MCF 10A (cell line): Measurements from ENCODE around the gene CILP2. TPM values are rescaled to one million over a fixed set of nuclear protein-coding genes. Genes with fewer than 3 reads are reported as not detected.

Experiments
- BruUV-seq: library from RNA; stranded (reverse); fragments of 400-500 nt; replicated peaks from 2 replicates; lab custom pipeline; 2021; lab: Mats Ljungman, UMichigan
- CTCF ChIA-PET: fragments of 300-600 bp; sonication (Branson Sonifier 250); formaldehyde crosslinking; extraction: SDS; loops from one replicate; lab custom pipeline; 2021; ENCODE audit warnings: antibody characterized with exemption, inconsistent platforms; lab: Yijun Ruan, JAX
- POLR2A ChIA-PET: fragments of 300-600, 350-650 bp; sonication (Branson Sonifier 250); formaldehyde crosslinking; extraction: SDS; loops from one replicate; lab custom pipeline; 2020; ENCODE audit warnings: antibody characterized with exemption, inconsistent platforms; lab: Yijun Ruan, JAX
- DNase-seq: peaks from one replicate; pipeline ENCODE4 v3.0.0-alpha.2; 2018; ENCODE audit not compliant: unreplicated experiment
- H3K27ac Mint-ChIP-seq: one replicate; pipeline ENCODE4 v1.8.0; 2022; ENCODE audit warnings: mild to moderate bottlenecking, low read depth, mixed read lengths; ENCODE audit not compliant: unreplicated experiment
- H3K27me3 Mint-ChIP-seq: one replicate; pipeline ENCODE4 v1.8.0; 2022; ENCODE audit warnings: mixed read lengths; ENCODE audit not compliant: insufficient read depth, unreplicated experiment
- H3K36me3 Mint-ChIP-seq: one replicate; pipeline ENCODE4 v1.8.0; 2022; ENCODE audit warnings: mild to moderate bottlenecking, moderate library complexity, mixed read lengths; ENCODE audit not compliant: insufficient read depth, unreplicated experiment
- H3K4me1 Mint-ChIP-seq: one replicate; pipeline ENCODE4 v1.8.0; 2022; ENCODE audit warnings: mixed read lengths; ENCODE audit not compliant: insufficient read depth, unreplicated experiment
- H3K4me3 Mint-ChIP-seq: one replicate; pipeline ENCODE4 v1.8.0; 2022; ENCODE audit warnings: mild to moderate bottlenecking, moderate library complexity, mixed read lengths; ENCODE audit not compliant: unreplicated experiment
- H3K9me3 Mint-ChIP-seq: one replicate; pipeline ENCODE4 v1.8.0; 2022; ENCODE audit warnings: mixed read lengths; ENCODE audit not compliant: unreplicated experiment
- CTCF ChIP-seq: fragments of 200-600 bp; IDR thresholded peaks from one replicate; pipeline ENCODE4 v1.8.0; 2022; ENCODE audit warnings: antibody characterized with exemption, mild to moderate bottlenecking; ENCODE audit not compliant: unreplicated experiment
- intact Hi-C: fragments of 100-400 bp; cut with micrococcal nuclease; formaldehyde crosslinking; loops from 2 replicates; pipeline ENCODE4 v1.14.1; 2022
- total RNA-seq: library from RNA; stranded (reverse); gene quantifications from 2 replicates; pipeline ENCODE4 v1.2.3, GENCODE V29; 2022

Gene CILP2
- total RNA-seq, 1 experiment from 2014 or later: 0.12 TPM

- H3K9me3 Mint-ChIP-seq: no peaks in the 10 kb centered on the region
- POLR2A ChIA-PET: interaction anchor here (1.7 kb wide), 1 partner anchor 129 kb away, joined by 5 read pairs; no protein-coding TSS in a partner anchor
- no peak for TF ChIP-seq CTCF
- no peak overlapping the region for H3K4me3 Mint-ChIP-seq
- peaks cover 53% of the 10 kb centered on the region for H3K36me3 Mint-ChIP-seq
- H3K27ac Mint-ChIP-seq: no peak overlapping the region
- intact Hi-C loops: loop anchor here (5.0 kb wide), 1 partner anchor 107 kb away; no protein-coding TSS in a partner anchor
- CTCF ChIA-PET: interaction anchor here (2.0 kb wide), 1 partner anchor 127 kb away, joined by 20 read pairs; no protein-coding TSS in a partner anchor
- H3K27me3 Mint-ChIP-seq: no peaks in the 10 kb centered on the region
- H3K4me1 Mint-ChIP-seq: peaks cover 7% of the 10 kb centered on the region
- DNase-seq: no peak
- BruUV-seq: no TSS peak
Measured at GRCh38 chr19:19493841-19494546, 44.1 kb upstream of the CILP2 start.

- no TSS peak for BruUV-seq
- H3K9me3 Mint-ChIP-seq: no peaks in the 10 kb centered on the region
- H3K36me3 Mint-ChIP-seq: peaks cover 54% of the 10 kb centered on the region
- H3K4me3 Mint-ChIP-seq: no peak overlapping the region
- DNase-seq: no peak
- CTCF ChIA-PET: interaction anchor here (0.6 to 1.1 kb wide), 4 partner anchors 22 to 1655 kb away, joined by 3 to 4 read pairs (median 3); no protein-coding TSS in a partner anchor
- no peak overlapping the region for H3K27ac Mint-ChIP-seq
- intact Hi-C loops: no loop called here
- POLR2A ChIA-PET: interaction anchor here (0.7 kb wide), 1 partner anchor 142 kb away, joined by 3 read pairs; no protein-coding TSS in a partner anchor
- TF ChIP-seq CTCF: no peak
- H3K27me3 Mint-ChIP-seq: no peaks in the 10 kb centered on the region
- H3K4me1 Mint-ChIP-seq: no peaks in the 10 kb centered on the region
Measured at GRCh38 chr19:19495614-19496603, 42.2 kb upstream of the CILP2 start.

- no TSS peak for BruUV-seq
- H3K36me3 Mint-ChIP-seq: peaks cover 57% of the 10 kb centered on the region
Measured at GRCh38 chr19:19498255-19498991, 39.6 kb upstream of the CILP2 start.

More at GRCh38 chr19:19498255-19498991, 39.6 kb upstream of the CILP2 start:
- Mint-ChIP-seq H3K9me3 (no peaks in the 10 kb centered on the region), H3K27me3 (no peaks in the 10 kb centered on the region), H3K4me1 (no peaks in the 10 kb centered on the region), H3K4me3 (no peak overlapping the region), H3K27ac (no peak overlapping the region)
- ChIA-PET CTCF (no interaction called here), POLR2A (no interaction called here)
- no peak for TF ChIP-seq CTCF
- intact Hi-C loops: no loop called here
- no peak for DNase-seq
